Loucy (cell line): ENCODE results near the gene ZNF697.

ENCODE experiments used
- H2AFZ ChIP-seq: fragments of 200-600 bp; sonication (generic); 2 replicates; pipeline ENCODE4 v1.6.0; 2016; ENCODE audit warnings: antibody characterized with exemption, mild to moderate bottlenecking, low read length, moderate library complexity
- H3F3A ChIP-seq: fragments of 200-600 bp; 2 replicates; pipeline ENCODE4 v1.6.0; 2016; ENCODE audit warnings: antibody characterized with exemption, low read depth, mild to moderate bottlenecking
- H3K27me3 ChIP-seq: fragments of 200-600 bp; sonication (generic); 2 replicates; pipeline ENCODE4 v1.6.1; 2014; ENCODE audit warnings: low read length, mild to moderate bottlenecking; ENCODE audit not compliant: insufficient read depth, poor library complexity, severe bottlenecking
- H3K36me3 ChIP-seq: fragments of 200-600 bp; sonication (generic); 2 replicates; pipeline ENCODE4 v1.6.1; 2016; ENCODE audit warnings: low read length; ENCODE audit not compliant: insufficient read depth
- H3K4me1 ChIP-seq: fragments of 200-600 bp; sonication (generic); 2 replicates; pipeline ENCODE4 v1.5.1; 2014; ENCODE audit warnings: low read length, mild to moderate bottlenecking; ENCODE audit not compliant: insufficient read depth, poor library complexity, severe bottlenecking
- H3K4me2 ChIP-seq: fragments of 200-600 bp; sonication (generic); 2 replicates; pipeline ENCODE4 v1.6.0; 2014; ENCODE audit warnings: antibody characterized with exemption, low read length, low read depth, mild to moderate bottlenecking; ENCODE audit not compliant: poor library complexity, severe bottlenecking
- H3K4me3 ChIP-seq: fragments of 200-600 bp; sonication (generic); 2 replicates; pipeline ENCODE4 v1.5.1; 2014; ENCODE audit warnings: low read length, mild to moderate bottlenecking, mixed read lengths; ENCODE audit not compliant: poor library complexity, severe bottlenecking
- H3K79me2 ChIP-seq: fragments of 200-600 bp; sonication (generic); 2 replicates; pipeline ENCODE4 v1.6.1; 2014; ENCODE audit warnings: low read length; ENCODE audit not compliant: insufficient read depth
- H3K9ac ChIP-seq: fragments of 200-600 bp; sonication (generic); 2 replicates; pipeline ENCODE4 v1.6.0; 2014; ENCODE audit warnings: mild to moderate bottlenecking, low read depth, low read length, moderate library complexity; ENCODE audit not compliant: poor library complexity, severe bottlenecking
- H3K9me2 ChIP-seq: fragments of 200-600 bp; sonication (generic); replicated peaks from 2 replicates; pipeline ENCODE4 v1.6.1; 2016; ENCODE audit warnings: low read depth, low read length, mixed read lengths
- H3K9me3 ChIP-seq: fragments of 200-600 bp; sonication (generic); 2 replicates; pipeline ENCODE4 v1.6.1; 2014; ENCODE audit warnings: mild to moderate bottlenecking, antibody characterized with exemption, low read length, low read depth; ENCODE audit not compliant: insufficient read depth
- H4K20me1 ChIP-seq: fragments of 200-600 bp; sonication (generic); 2 replicates; pipeline ENCODE4 v1.6.0; 2014; ENCODE audit warnings: antibody characterized with exemption, low read length, mild to moderate bottlenecking; ENCODE audit not compliant: insufficient read depth, poor library complexity, severe bottlenecking
- CTCF ChIP-seq: fragments of 200-600 bp; sonication (generic); conservative IDR thresholded peaks from 2 replicates; pipeline ENCODE4 v1.5.1; 2014; ENCODE audit warnings: mild to moderate bottlenecking, antibody characterized with exemption, low read length
- EZH2phosphoT487 ChIP-seq: fragments of 200-600 bp; IDR thresholded peaks from 2 replicates; pipeline ENCODE4 v1.6.1; 2018; ENCODE audit warnings: antibody characterized with exemption, mild to moderate bottlenecking, moderate library complexity, borderline replicate concordance

Gene ZNF697

GRCh38 chr1:119595168-119595567 is 52.9 kb downstream of the ZNF697 start:
- Histone ChIP-seq H3K36me3 (no peaks in the 10 kb centered on the region), H3K27me3 (no peaks in the 10 kb centered on the region), H3K9me3 (no peaks in the 10 kb centered on the region), H3K79me2 (no peaks in the 10 kb centered on the region), H2AFZ (no peak overlapping the region), H4K20me1 (no peaks in the 10 kb centered on the region), H3K9me2 (no peaks in the 10 kb centered on the region), H3K4me2 (no peak overlapping the region), H3K9ac (no peak overlapping the region), H3F3A (no peaks in the 10 kb centered on the region), H3K4me3 (no peak overlapping the region), H3K4me1 (no peaks in the 10 kb centered on the region)
- TF ChIP-seq EZH2phosphoT487 (no peak), CTCF (no peak)

GRCh38 chr1:119594376-119594775 is 53.7 kb downstream of the ZNF697 start:
- H3K36me3 ChIP-seq: no peaks in the 10 kb centered on the region
- TF ChIP-seq CTCF (no peak), EZH2phosphoT487 (no peak)

GRCh38 chr1:119593805-119594204 is 54.3 kb downstream of the ZNF697 start:
- TF ChIP-seq CTCF (no peak), EZH2phosphoT487 (no peak)

More at GRCh38 chr1:119594376-119594775, 53.7 kb downstream of the ZNF697 start:
- no peak overlapping the region for H3K4me3 ChIP-seq
- no peaks in the 10 kb centered on the region for H3K79me2 ChIP-seq
- no peaks in the 10 kb centered on the region for H3F3A ChIP-seq
- no peak overlapping the region for H3K4me2 ChIP-seq
- H2AFZ ChIP-seq: no peak overlapping the region
- no peak overlapping the region for H3K9ac ChIP-seq
- H3K9me3 ChIP-seq: no peaks in the 10 kb centered on the region
- H4K20me1 ChIP-seq: no peaks in the 10 kb centered on the region
- no peaks in the 10 kb centered on the region for H3K4me1 ChIP-seq
- H3K27me3 ChIP-seq: no peaks in the 10 kb centered on the region
- no peaks in the 10 kb centered on the region for H3K9me2 ChIP-seq

More at GRCh38 chr1:119593805-119594204, 54.3 kb downstream of the ZNF697 start:
- H3K9ac ChIP-seq: no peak overlapping the region
- H2AFZ ChIP-seq: no peak overlapping the region
- H3K79me2 ChIP-seq: no peaks in the 10 kb centered on the region
- no peaks in the 10 kb centered on the region for H3K27me3 ChIP-seq
- H3F3A ChIP-seq: no peaks in the 10 kb centered on the region
- no peaks in the 10 kb centered on the region for H3K9me2 ChIP-seq
- H3K9me3 ChIP-seq: no peaks in the 10 kb centered on the region
- no peak overlapping the region for H3K4me2 ChIP-seq
- no peak overlapping the region for H3K4me3 ChIP-seq
- H3K4me1 ChIP-seq: no peaks in the 10 kb centered on the region
- H4K20me1 ChIP-seq: no peaks in the 10 kb centered on the region
- no peaks in the 10 kb centered on the region for H3K36me3 ChIP-seq
